GM18873 (cell line): ENCODE data around the gene MAGIX.
A peak's percentile ranks its signal among the peaks of the same experiment; 100 is the strongest.

Experiments
- ATAC-seq: cut with Tn5 transposase; IDR thresholded peaks from one replicate; pipeline ENCODE4 v1.9.1; 2021; ENCODE audit warnings: mild to moderate bottlenecking, moderate library complexity, moderate number of reproducible peaks; ENCODE audit not compliant: unreplicated experiment, low FRiP score

MAGIX gene

DNA sequence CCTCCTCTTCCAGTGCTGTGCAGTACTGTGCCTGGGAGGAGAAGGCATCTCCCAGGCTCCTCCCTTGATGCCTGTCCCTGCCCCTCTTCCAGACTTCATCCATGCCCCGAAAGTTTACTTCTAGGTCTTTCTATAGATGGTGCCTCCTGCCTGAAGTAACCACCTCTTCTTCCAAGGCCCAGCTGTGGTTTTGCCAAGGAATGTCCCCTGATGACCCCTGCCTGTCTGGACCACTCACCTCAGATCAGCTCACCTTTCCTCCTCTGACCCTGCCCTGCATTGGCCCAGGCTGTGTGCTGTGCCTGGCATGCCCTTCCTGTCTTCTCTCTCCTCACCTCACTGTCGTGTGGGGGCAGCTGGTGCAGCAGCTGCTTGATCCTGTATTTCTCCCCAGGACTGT, 16.8 kb downstream of the MAGIX start:
- no peak for ATAC-seq

DNA sequence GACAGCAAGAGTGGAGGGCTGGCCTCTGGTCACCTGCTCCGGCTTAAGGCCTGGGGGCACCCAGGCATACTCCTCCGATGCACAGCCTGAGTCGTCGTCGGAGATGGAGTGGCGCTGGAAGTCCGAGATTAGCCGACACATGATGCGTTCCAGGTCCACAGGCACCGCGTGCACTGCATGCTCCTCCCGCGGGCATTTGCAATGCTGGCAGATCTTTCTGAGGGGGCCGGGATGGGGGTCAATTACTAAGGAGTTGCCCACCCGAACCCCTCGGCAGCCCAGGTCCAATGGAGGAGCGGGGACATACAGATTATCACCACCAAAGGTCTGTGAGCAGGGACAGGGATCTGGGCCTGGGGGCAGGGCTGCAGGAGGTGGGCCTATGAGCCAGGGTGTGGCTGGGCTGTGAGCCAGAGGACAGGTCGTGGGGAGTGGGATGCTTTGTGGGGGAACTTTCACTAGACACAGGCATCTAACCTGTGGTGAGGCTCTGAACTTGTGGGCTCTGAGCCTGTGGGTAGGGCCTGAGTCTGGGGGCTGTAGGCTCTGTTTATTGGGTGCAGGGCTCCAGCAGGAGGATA, 21.2 kb downstream of the MAGIX start:
- no peak for ATAC-seq

DNA sequence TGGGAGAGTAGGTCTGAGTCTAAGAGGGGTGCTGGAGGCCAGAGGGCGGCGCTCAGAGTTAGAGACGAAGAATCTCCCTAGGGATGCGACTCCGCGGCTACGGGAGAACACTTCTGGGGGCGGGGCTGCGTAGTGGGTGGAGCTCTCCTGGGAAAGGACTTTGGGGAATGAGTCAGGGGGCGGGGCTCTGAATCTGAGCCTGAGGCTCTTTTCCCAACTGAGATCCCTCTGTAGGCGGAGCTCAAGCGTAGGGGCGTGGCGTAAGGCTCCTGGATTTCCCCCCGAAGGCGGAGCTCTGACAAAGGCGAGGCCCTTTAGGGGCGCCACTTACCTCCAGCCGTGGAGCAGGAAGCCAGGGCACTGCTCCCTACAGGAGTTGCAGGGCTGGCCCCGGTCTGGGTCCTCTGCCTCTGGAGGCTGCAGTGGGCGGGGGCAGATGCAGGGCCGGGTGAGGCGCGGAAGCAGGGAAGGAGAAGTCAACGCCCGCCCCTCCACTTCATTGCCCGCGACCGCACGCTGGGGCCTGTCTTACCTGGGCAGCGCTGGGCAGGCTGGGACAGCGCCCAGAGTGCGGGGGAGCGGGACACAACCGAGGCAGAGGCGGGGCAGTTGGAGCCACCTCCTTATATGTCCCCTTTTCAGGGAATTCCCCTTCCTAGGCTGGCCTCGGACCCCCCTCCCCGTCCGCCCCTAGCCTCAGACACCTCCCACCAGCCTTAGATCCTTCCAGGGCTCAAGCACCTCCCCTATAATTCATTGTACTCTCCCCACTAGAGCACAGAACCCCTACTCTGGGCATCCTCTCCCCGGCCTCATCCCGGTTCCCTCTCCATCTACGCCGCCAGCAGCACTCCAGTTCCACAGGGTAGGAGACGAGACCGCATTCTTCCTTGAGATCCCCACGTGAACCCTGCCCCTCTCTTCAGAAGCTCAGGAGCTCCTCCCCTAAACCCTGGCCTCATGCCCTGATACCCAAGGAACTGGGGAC, 22.0 kb downstream of the MAGIX start:
- ATAC-seq = no peak

DNA sequence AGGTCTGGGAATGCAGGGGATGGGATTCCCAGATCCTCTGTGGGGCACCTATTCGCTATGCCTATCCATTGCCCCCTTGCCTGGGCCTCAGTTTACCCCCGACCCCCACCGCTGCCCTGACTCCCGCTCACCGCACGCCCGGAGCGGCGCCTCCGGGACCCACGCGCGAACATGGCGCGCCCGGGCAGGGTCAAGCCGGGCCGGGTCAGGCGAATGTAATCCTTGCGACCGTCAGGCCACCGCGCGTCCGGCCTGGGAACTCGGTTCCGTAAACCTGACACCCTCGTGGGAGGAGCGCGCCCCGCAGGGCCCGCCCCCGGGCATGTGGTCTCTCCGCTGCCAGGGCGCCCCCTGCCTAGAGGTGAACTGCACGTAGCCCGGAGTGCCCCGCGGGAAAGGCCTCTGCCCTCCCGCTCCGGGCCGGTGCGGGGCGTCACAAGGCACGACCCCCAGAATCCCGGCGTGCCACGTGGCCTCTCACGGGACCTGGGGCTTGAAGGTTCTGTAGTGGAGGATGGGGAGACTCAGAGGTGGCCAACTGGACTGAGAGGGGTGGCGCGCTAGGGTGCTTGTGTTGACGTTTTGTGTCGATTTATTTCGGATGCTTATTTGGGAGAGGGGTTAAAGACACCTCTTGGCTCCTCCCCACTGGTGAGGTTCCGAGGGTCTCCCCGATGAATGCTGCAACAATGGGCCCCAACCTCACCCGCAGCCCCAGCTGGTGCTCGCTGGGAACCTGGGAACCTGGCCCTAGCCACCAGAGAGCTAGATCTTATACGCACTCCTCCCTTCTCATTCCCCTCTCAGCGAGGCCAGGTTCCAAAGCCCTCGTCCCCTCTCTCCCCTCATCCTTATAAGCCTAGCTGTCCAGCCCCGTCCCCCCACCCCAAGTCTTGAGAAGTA, 23.8 kb downstream of the MAGIX start, which contains the start of gene PRICKLE3:
Gene PRICKLE3, minus strand, starts transcription at position 249 of the 903 bp plus-strand sequence. Its CDS starts 76 bp downstream, at position 173.
- no peak for ATAC-seq

- ATAC-seq = no peak
These were observed 24.5 kb downstream of the MAGIX start for GRCh38 chrX:49187028-49187394.

GRCh38 chrX:49187526-49187925, 25.0 kb downstream of the MAGIX start:
- ATAC-seq = no peak

- no peak for ATAC-seq
These were observed 26.0 kb downstream of the MAGIX start for GRCh38 chrX:49188468-49189076.

DNA sequence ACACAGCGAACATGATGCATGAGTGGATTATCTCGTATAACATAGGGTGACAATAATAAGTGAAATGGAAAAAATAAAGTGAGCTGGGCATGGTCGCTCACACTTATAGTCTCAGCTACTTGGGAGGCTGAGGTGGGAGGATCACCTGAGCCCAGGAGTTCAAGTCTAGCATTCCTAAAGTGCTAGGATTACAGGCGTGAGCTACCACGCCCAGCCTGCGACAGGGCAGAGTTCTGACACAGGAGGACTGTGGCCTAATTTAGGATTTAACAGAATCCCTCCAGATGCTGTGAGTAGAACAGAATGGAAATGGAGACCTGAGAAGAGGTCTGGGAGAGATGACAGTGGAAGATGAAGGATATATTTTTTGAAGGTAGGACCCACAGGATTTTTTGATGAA, 27.0 kb downstream of the MAGIX start:
- ATAC-seq = no peak

GRCh38 chrX:49190821-49191573, 28.4 kb downstream of the MAGIX start:
- ATAC-seq = peak; percentile 88

GRCh38 chrX:49191574-49192011, 29.0 kb downstream of the MAGIX start:
- no peak for ATAC-seq

DNA sequence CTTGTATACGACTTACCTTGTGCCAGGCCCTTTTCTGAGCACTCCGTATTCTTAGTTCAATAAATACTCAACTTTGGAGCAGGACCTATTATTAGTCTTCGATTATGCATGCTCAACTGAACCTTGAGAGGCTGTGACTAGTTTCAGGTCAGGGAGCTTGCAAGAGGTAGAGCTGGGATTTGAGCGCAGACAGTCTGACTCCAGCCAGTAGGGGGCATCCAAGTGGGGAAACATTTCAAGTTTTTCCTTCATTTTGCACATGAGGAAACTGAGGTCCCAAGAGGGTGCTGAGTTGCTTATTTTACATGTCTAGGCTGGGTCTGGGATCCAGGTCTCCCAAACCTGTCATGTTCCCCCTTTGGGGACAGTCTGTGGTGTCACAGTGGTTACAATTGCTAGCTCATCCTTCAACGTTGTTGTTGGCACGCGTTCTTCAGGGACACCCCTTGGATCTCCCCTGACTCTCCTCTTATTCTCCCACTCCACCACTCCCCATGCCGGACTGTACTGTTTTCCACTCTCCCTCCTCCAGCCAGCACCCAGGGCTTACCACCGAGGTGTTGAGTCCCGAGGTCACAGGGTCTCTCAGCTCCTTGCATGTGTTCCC, 30.3 kb downstream of the MAGIX start:
- no peak for ATAC-seq

DNA sequence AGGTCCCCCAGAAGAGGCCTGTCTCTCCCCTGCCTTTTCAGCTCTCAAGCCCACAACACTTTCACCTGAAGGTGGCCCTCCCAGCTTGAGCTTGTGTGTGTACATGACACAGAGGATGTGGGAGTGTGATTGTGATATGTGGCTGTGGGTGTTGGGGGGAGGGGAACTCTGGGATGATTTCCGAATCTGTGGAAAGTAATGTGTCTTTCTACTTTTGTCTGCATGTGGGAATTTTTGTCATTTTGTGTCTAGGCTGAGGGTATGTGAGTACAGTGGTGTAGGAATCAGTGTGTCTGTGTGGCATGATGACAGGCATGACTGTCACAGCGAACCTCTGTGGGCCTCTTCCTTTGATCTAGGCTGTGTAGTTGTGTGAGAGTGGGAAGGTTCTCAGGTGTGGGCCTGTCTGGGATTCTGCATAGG, 31.0 kb downstream of the MAGIX start:
- ATAC-seq = no peak

- ATAC-seq = no peak
These were observed 35.1 kb downstream of the MAGIX start for GRCh38 chrX:49197543-49198087.

GRCh38 chrX:49198540-49199314, 36.2 kb downstream of the MAGIX start:
- no peak for ATAC-seq

DNA sequence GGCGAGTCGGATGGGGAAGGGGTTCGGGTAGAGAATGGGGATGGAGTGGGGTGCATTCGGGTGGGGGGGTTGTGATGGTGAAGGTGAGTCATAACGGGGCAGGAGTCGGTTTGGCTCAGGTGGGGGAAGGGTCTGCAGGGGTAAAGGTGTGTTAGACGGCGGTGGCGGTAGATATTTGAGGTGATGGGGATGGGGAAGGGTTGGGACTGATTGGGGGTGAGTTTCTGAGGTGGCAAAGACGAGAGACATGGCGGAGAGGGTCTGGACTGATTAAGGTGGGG, 36.7 kb downstream of the MAGIX start:
- no peak for ATAC-seq

- ATAC-seq = peak; percentile 86
These were observed 37.6 kb downstream of the MAGIX start, which contains the start of gene SYP for GRCh38 chrX:49199906-49200771. Gene SYP, minus strand, starts transcription at chrX:49200193. Its CDS starts 7 bp downstream, at chrX:49200186.

DNA sequence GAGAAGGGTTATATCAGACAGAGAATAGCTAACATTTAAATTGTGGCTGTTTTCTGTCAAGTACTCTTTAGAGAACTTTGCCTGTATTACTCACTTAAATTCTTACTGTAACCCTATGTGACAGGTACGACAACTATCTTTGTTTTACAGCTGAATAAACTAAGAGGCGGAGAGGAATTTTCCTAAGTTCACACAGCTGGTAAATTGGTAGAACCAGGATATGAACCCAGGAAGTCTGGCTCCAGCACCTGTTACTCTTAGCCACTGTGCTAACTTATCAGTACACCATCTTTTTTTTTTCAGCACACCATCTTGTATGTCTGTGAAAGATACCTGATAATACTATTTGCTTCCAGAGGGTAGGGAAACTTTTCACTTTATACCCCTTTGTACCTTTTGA, 39.5 kb downstream of the MAGIX start:
- ATAC-seq = no peak
